ENCODE results near the gene EGFR.

DNA sequence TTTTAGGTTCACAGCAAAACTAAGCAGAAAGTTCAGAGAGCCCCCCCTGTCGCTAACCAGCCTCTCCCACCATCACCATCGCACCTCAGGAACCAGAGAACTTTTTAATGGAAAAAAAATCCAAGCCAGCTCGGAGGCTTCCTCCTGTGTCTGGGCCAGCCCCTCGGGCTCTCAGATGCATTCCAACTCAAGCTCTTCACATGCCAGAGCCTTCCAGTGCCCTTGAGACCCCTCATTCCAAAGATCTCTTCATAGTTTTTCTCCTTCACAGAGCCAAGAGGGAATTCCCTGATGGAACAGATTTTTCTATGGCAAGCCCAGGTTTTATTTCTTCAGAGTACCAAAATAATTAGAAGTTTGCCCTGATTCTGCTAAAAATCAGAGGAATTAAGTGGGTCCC lies 192.9 kb downstream of the EGFR start:
- no peak for TF ChIP-seq POLR2A (IDR thresholded peaks at IDR 0.05)
- TF ChIP-seq CTCF (IDR thresholded peaks at IDR 0.05): no peak

Data from right lobe of liver (tissue), 4 donors.